Endodermal cell (in vitro differentiated cells): ENCODE data around the gene RRP36. TPM values are rescaled to one million over a fixed set of nuclear protein-coding genes. Genes with fewer than 3 reads are reported as not detected.

ENCODE experiments used
- DNase-seq: peaks from one replicate; pipeline ENCODE4 v3.0.0-alpha.2; 2017
- H3K27ac ChIP-seq: 2 replicates; pipeline ENCODE4 v1.5.1; 2013; ENCODE audit warnings: mild to moderate bottlenecking, low read depth, low read length, moderate library complexity
- H3K27me3 ChIP-seq: 2 replicates; pipeline ENCODE4 v1.6.1; 2013; ENCODE audit warnings: mild to moderate bottlenecking, low read length, moderate library complexity; ENCODE audit not compliant: insufficient read depth, control insufficient read depth, poor library complexity, severe bottlenecking
- H3K36me3 ChIP-seq: 2 replicates; pipeline ENCODE4 v1.7.0; 2013; ENCODE audit warnings: mild to moderate bottlenecking, low read length, moderate library complexity; ENCODE audit not compliant: control insufficient read depth, insufficient read depth
- H3K4me1 ChIP-seq: one replicate; pipeline ENCODE4 v1.7.0; 2013; ENCODE audit warnings: low read length; ENCODE audit not compliant: control insufficient read depth, insufficient read depth
- H3K4me3 ChIP-seq: 2 replicates; pipeline ENCODE4 v1.5.1; 2013; ENCODE audit warnings: mild to moderate bottlenecking, low read length, moderate library complexity
- H3K9ac ChIP-seq: 2 replicates; pipeline ENCODE4 v1.6.1; 2013; ENCODE audit warnings: mild to moderate bottlenecking, low read length, moderate library complexity; ENCODE audit not compliant: poor library complexity, severe bottlenecking; ENCODE audit errors: extremely low read depth
- H3K9me3 ChIP-seq: 2 replicates; pipeline ENCODE4 v1.6.1; 2013; ENCODE audit warnings: mild to moderate bottlenecking, low read length, moderate library complexity; ENCODE audit not compliant: control insufficient read depth
- H3K27ac Mint-ChIP-seq: 2 replicates; pipeline ENCODE4 v1.8.0; 2020; ENCODE audit warnings: mixed read lengths
- H3K27me3 Mint-ChIP-seq: 2 replicates; pipeline ENCODE4 v1.8.0; 2021; ENCODE audit warnings: mild to moderate bottlenecking, mixed read lengths; ENCODE audit not compliant: insufficient read depth
- H3K36me3 Mint-ChIP-seq: 2 replicates; pipeline ENCODE4 v1.8.0; 2020; ENCODE audit warnings: low read depth, mixed read lengths
- H3K4me1 Mint-ChIP-seq: 2 replicates; pipeline ENCODE4 v1.8.0; 2020; ENCODE audit warnings: mixed read lengths
- H3K4me3 Mint-ChIP-seq: 2 replicates; pipeline ENCODE4 v1.8.0; 2020; ENCODE audit warnings: mild to moderate bottlenecking, moderate library complexity, mixed read lengths
- H3K9me3 Mint-ChIP-seq: 2 replicates; pipeline ENCODE4 v1.8.0; 2020; ENCODE audit warnings: mild to moderate bottlenecking, mixed read lengths
- CTCF ChIP-seq: fragments of 200-600 bp; sonication (generic); conservative IDR thresholded peaks from 2 replicates; pipeline ENCODE4 v1.5.0; 2021; ENCODE audit warnings: antibody characterized with exemption, mild to moderate bottlenecking
- WGBS, 2 experiments: methylation state at CpG; one replicate each; pipeline versions ENCODE4 v1.1.5 to v1.1.7; 2013; ENCODE audit warnings: missing lambda C conversion rate in 2 of 2, mixed read lengths in 1 of 2; ENCODE audit not compliant: insufficient coverage in 1 of 2, insufficient read length in 1 of 2; 5-methylcytosine and 5-hydroxymethylcytosine counted together
- total RNA-seq, 2 donors: library from RNA; stranded (reverse); fragmentation: NEBNext Ultra II Directional in 1 of 2; extraction: Animal tissue kit (Norgen Biotek cat#: 25700) in 1 of 2; gene quantifications; 2 replicates in 1 of 2; 3 replicates in 1 of 2; pipeline ENCODE4 v1.2.1, GENCODE V29; 2021

RRP36 gene
- total RNA-seq, 2 donors from 2014 or later: 76.9 to 80.6 TPM

GRCh38 chr6:43024436-43024835 lies 3.0 kb downstream of the RRP36 start:
- Mint-ChIP-seq H3K36me3 (peaks cover 51% of the 10 kb centered on the region), H3K4me1 (peaks cover 9% of the 10 kb centered on the region), H3K27ac (peak overlapping the region; percentile 5), H3K9me3 (no peaks in the 10 kb centered on the region), H3K4me3 (peak overlapping the region; percentile 1), H3K27me3 (no peaks in the 10 kb centered on the region)
- H3K36me3 ChIP-seq: peaks cover 72% of the 10 kb centered on the region
- H3K27me3 ChIP-seq: no peaks in the 10 kb centered on the region
- 88 to 97% methylated on average over 2 of the region's 2 CpGs for WGBS, 2 experiments
- no peak overlapping the region for H3K4me3 ChIP-seq
- no peak for DNase-seq
- no peak overlapping the region for H3K27ac ChIP-seq
- no peaks in the 10 kb centered on the region for H3K9me3 ChIP-seq
- peaks cover 8% of the 10 kb centered on the region for H3K4me1 ChIP-seq
- TF ChIP-seq CTCF: no peak
- H3K9ac ChIP-seq: no peak overlapping the region

GRCh38 chr6:43026365-43026764 lies 4.9 kb downstream of the RRP36 start:
- 86 to 96% methylated on average over 4 to 5 of the region's 5 CpGs for WGBS, 2 experiments
- H3K4me3 ChIP-seq: no peak overlapping the region
- no peaks in the 10 kb centered on the region for H3K9me3 Mint-ChIP-seq
- H3K4me3 Mint-ChIP-seq: no peak overlapping the region
- H3K9ac ChIP-seq: no peak overlapping the region
- peaks cover 64% of the 10 kb centered on the region for H3K36me3 Mint-ChIP-seq
- no peak overlapping the region for H3K27ac Mint-ChIP-seq
- H3K27ac ChIP-seq: no peak overlapping the region
- H3K9me3 ChIP-seq: no peaks in the 10 kb centered on the region
- H3K27me3 ChIP-seq: no peaks in the 10 kb centered on the region
- no peaks in the 10 kb centered on the region for H3K27me3 Mint-ChIP-seq
- peaks cover under 1% of the 10 kb centered on the region for H3K4me1 ChIP-seq
- no peak for TF ChIP-seq CTCF
- peaks cover 68% of the 10 kb centered on the region for H3K36me3 ChIP-seq
- no peak for DNase-seq
- no peaks in the 10 kb centered on the region for H3K4me1 Mint-ChIP-seq

- H3K27ac Mint-ChIP-seq: no peak overlapping the region
- Histone ChIP-seq H3K27me3 (no peaks in the 10 kb centered on the region), H3K4me3 (no peak overlapping the region), H3K36me3 (peaks cover 79% of the 10 kb centered on the region), H3K27ac (no peak overlapping the region), H3K9ac (no peak overlapping the region), H3K4me1 (no peaks in the 10 kb centered on the region), H3K9me3 (no peaks in the 10 kb centered on the region)
- TF ChIP-seq CTCF: no peak
- 95 to 97% methylated on average over 9 of the region's 9 CpGs for WGBS, 2 experiments
- H3K4me3 Mint-ChIP-seq: no peak overlapping the region
- peaks cover 82% of the 10 kb centered on the region for H3K36me3 Mint-ChIP-seq
- no peaks in the 10 kb centered on the region for H3K4me1 Mint-ChIP-seq
- H3K27me3 Mint-ChIP-seq: no peaks in the 10 kb centered on the region
- no peak for DNase-seq
- no peaks in the 10 kb centered on the region for H3K9me3 Mint-ChIP-seq
Observed at GRCh38 chr6:43029120-43029519, 7.7 kb downstream of the RRP36 start.
